H1 (cell line): ENCODE results near the gene MBOAT1. TPM values are rescaled to one million over a fixed set of nuclear protein-coding genes. Genes with fewer than 3 reads are reported as not detected.

Source experiments
- CTCF ChIA-PET: fragments of 300-600 bp; sonication (Branson Sonifier 250); formaldehyde crosslinking; loops from one replicate; lab custom pipeline; 2021; ENCODE audit not compliant: partially characterized antibody; lab: Charles Lee
- POLR2A ChIA-PET: fragments of 300-600 bp; sonication (Branson Sonifier 250); formaldehyde crosslinking; loops from one replicate; lab custom pipeline; 2021; ENCODE audit warnings: inconsistent platforms; ENCODE audit not compliant: partially characterized antibody; lab: Charles Lee
- DNase-seq, 2 experiments: peaks; one replicate each; pipeline versions ENCODE4 v3.0.0 to v3.0.0-alpha.2; 2010 to 2022; ENCODE audit warnings: low spot score in 2 of 2, low read depth in 1 of 2, mixed read lengths in 1 of 2
- FAIRE-seq: peaks from 2 replicates; lab custom pipeline; 2011; peaks lifted over from hg19 to GRCh38; lab: Jason Lieb, UNC
- H2AFZ ChIP-seq: 2 replicates; pipeline ENCODE4 v1.8.1; 2012; ENCODE audit warnings: low read length, inconsistent platforms
- H2AK5ac ChIP-seq: 2 replicates; pipeline ENCODE4 v1.6.1; 2013; ENCODE audit warnings: low read depth, low read length
- H2BK120ac ChIP-seq: replicated peaks from 2 replicates; pipeline ENCODE3; 2013; ENCODE audit warnings: low read depth, low read length, inconsistent platforms
- H2BK12ac ChIP-seq: 2 replicates; pipeline ENCODE4 v1.6.1; 2013; ENCODE audit warnings: low read depth, low read length
- H2BK15ac ChIP-seq: 2 replicates; pipeline ENCODE4 v1.6.1; 2013; ENCODE audit warnings: low read length
- H2BK20ac ChIP-seq: 2 replicates; pipeline ENCODE4 v1.6.1; 2013; ENCODE audit warnings: low read length
- H2BK5ac ChIP-seq: 2 replicates; pipeline ENCODE4 v1.6.1; 2013; ENCODE audit warnings: low read depth, low read length
- H3K14ac ChIP-seq: 2 replicates; pipeline ENCODE4 v1.6.1; 2013; ENCODE audit warnings: inconsistent platforms; ENCODE audit not compliant: insufficient read length
- H3K18ac ChIP-seq: 2 replicates; pipeline ENCODE4 v1.6.1; 2013; ENCODE audit warnings: low read length; ENCODE audit errors: extremely low read depth
- H3K23ac ChIP-seq: 2 replicates; pipeline ENCODE4 v1.6.1; 2013; ENCODE audit warnings: inconsistent platforms; ENCODE audit not compliant: insufficient read length
- H3K23me2 ChIP-seq: 2 replicates; pipeline ENCODE4 v1.6.1; 2013; ENCODE audit warnings: low read depth, low read length
- H3K27ac ChIP-seq: 2 replicates; pipeline ENCODE4 v1.6.1; 2011; ENCODE audit warnings: low read depth, low read length, inconsistent platforms
- H3K27me3 ChIP-seq, 4 experiments: replicated peaks in 1 of 4; 1 replicate in 1 of 4; 2 replicates in 3 of 4; pipeline versions ENCODE4 v1.6.1 to v1.8.1; 2011 to 2013; ENCODE audit warnings: low read length in 3 of 4, mild to moderate bottlenecking in 3 of 4, inconsistent platforms in 2 of 4, mixed read lengths in 2 of 4, moderate library complexity in 1 of 4; ENCODE audit not compliant: control insufficient read depth in 3 of 4, insufficient read depth in 3 of 4; ENCODE audit errors: extremely low read depth in 1 of 4
- H3K36me3 ChIP-seq, 4 experiments: 2 replicates each; pipeline versions ENCODE4 v1.6.1 to v1.8.1; 2011 to 2013; ENCODE audit warnings: mild to moderate bottlenecking in 4 of 4, low read length in 3 of 4, moderate library complexity in 2 of 4, control low read depth in 1 of 4, inconsistent platforms in 1 of 4; ENCODE audit not compliant: insufficient read depth in 4 of 4, control insufficient read depth in 2 of 4
- H3K4ac ChIP-seq: replicated peaks from 2 replicates; pipeline ENCODE3; 2013; ENCODE audit warnings: low read length, low read depth, mixed read lengths, inconsistent platforms; ENCODE audit not compliant: insufficient read length
- H3K4me1 ChIP-seq, 4 experiments: replicated peaks in 1 of 4; 1 replicate in 1 of 4; 2 replicates in 3 of 4; pipeline versions ENCODE4 v1.6.1 to v1.8.1; 2011 to 2013; ENCODE audit warnings: low read length in 3 of 4, inconsistent platforms in 2 of 4, mixed read lengths in 1 of 4; ENCODE audit not compliant: insufficient read depth in 4 of 4, control insufficient read depth in 3 of 4
- H3K4me2 ChIP-seq, 2 experiments: 2 replicates each; pipeline versions ENCODE4 v1.6.1 to v1.8.1; 2011 to 2013; ENCODE audit warnings: low read depth in 2 of 2, low read length in 2 of 2, control low read depth in 1 of 2, inconsistent platforms in 1 of 2, mild to moderate bottlenecking in 1 of 2; ENCODE audit not compliant: insufficient read depth in 1 of 2
- H3K4me3 ChIP-seq, 4 experiments: fragments of 200-600, 300-600 bp in 1 of 4; sonication (generic), shearing (Covaris generic), sonication (Bioruptor Twin) in 1 of 4; 2 replicates each; pipeline versions ENCODE4 v1.5.1 to v1.8.1; 2011 to 2016; ENCODE audit warnings: low read length in 4 of 4, low read depth in 3 of 4, control low read depth in 2 of 4, inconsistent platforms in 2 of 4, mild to moderate bottlenecking in 2 of 4, mixed read lengths in 1 of 4, moderate library complexity in 1 of 4; ENCODE audit not compliant: insufficient read depth in 2 of 4; ENCODE audit errors: extremely low read depth in 1 of 4
- H3K56ac ChIP-seq: replicated peaks from 2 replicates; pipeline ENCODE3; 2013; ENCODE audit warnings: low read depth, mild to moderate bottlenecking, mixed read lengths, low read length, inconsistent platforms; ENCODE audit not compliant: insufficient read length
- H3K79me1 ChIP-seq: 2 replicates; pipeline ENCODE4 v1.6.1; 2013; ENCODE audit warnings: low read depth, low read length, control low read depth
- H3K79me2 ChIP-seq, 2 experiments: 2 replicates each; pipeline versions ENCODE4 v1.6.1 to v1.8.1; 2012 to 2013; ENCODE audit warnings: low read length in 2 of 2, mild to moderate bottlenecking in 2 of 2, inconsistent platforms in 1 of 2; ENCODE audit not compliant: insufficient read depth in 2 of 2, control insufficient read depth in 1 of 2
- H3K9ac ChIP-seq, 4 experiments: replicated peaks in 1 of 4; 1 replicate in 1 of 4; 2 replicates in 3 of 4; pipeline versions ENCODE4 v1.6.1 to v1.8.1; 2011 to 2013; ENCODE audit warnings: low read depth in 3 of 4, low read length in 3 of 4, control low read depth in 2 of 4, mild to moderate bottlenecking in 2 of 4, moderate library complexity in 2 of 4, inconsistent platforms in 1 of 4; ENCODE audit errors: extremely low read depth in 1 of 4
- H3K9me3 ChIP-seq, 2 experiments: 2 replicates each; pipeline versions ENCODE4 v1.6.1 to v1.8.1; 2012 to 2013; ENCODE audit warnings: mild to moderate bottlenecking in 2 of 2, moderate library complexity in 2 of 2, control low read depth in 1 of 2, inconsistent platforms in 1 of 2, low read depth in 1 of 2, low read length in 1 of 2, mixed read lengths in 1 of 2; ENCODE audit not compliant: insufficient read depth in 2 of 2
- H4K20me1 ChIP-seq, 2 experiments: replicated peaks in 1 of 2; 2 replicates each; pipeline versions ENCODE3 to v1.8.1; 2011 to 2013; ENCODE audit warnings: inconsistent platforms in 2 of 2, low read length in 2 of 2, mild to moderate bottlenecking in 1 of 2; ENCODE audit not compliant: insufficient read depth in 2 of 2, control insufficient read depth in 1 of 2
- H4K5ac ChIP-seq: 2 replicates; pipeline ENCODE4 v1.6.1; 2013; ENCODE audit warnings: low read length, low read depth, mixed read lengths, inconsistent platforms; ENCODE audit not compliant: insufficient read length
- H4K8ac ChIP-seq: 2 replicates; pipeline ENCODE4 v1.8.0; 2013; ENCODE audit warnings: mild to moderate bottlenecking, moderate library complexity, low read length, inconsistent platforms; ENCODE audit not compliant: insufficient read depth; ENCODE audit errors: extremely low read depth
- H4K91ac ChIP-seq: replicated peaks from 2 replicates; pipeline ENCODE3; 2013; ENCODE audit warnings: low read length, mixed read lengths, inconsistent platforms; ENCODE audit not compliant: insufficient read length
- SIN3A ChIP-seq, 2 experiments: IDR thresholded peaks in 1 of 2; conservative IDR thresholded peaks in 1 of 2; 2 replicates each; pipeline ENCODE4 v1.6.1; 2011 to 2012; ENCODE audit warnings: low read length in 2 of 2, improper control_type of control experiment in 1 of 2, low read depth in 1 of 2, mild to moderate bottlenecking in 1 of 2
- ZNF274 ChIP-seq: IDR thresholded peaks from 2 replicates; pipeline ENCODE4 v1.7.0; 2012; ENCODE audit warnings: low read length, borderline replicate concordance; ENCODE audit errors: extremely low read depth
- WGBS, 2 experiments: shearing (Covaris generic) in 1 of 2; methylation state at CpG; one replicate each; pipeline versions ENCODE4 v1.1.6 to v1.1.7; 2013 to 2015; ENCODE audit warnings: low lambda C conversion rate in 2 of 2, mixed read lengths in 2 of 2, inconsistent platforms in 1 of 2, low coverage in 1 of 2, missing lambda C conversion rate in 1 of 2; ENCODE audit not compliant: insufficient replicate concordance in 2 of 2, insufficient coverage in 1 of 2, insufficient read length in 1 of 2; ENCODE audit errors: extremely low coverage in 1 of 2, missing lambda C conversion rate in 1 of 2; 5-methylcytosine and 5-hydroxymethylcytosine counted together
- polyA plus RNA-seq, 7 experiments: library from polyadenylated mRNA; depleted of rRNA in 3 of 7; stranded (reverse) in 5 of 7; unstranded in 2 of 7; fragments of >200 nt in 5 of 7; fragments of 200-250 nt in 2 of 7; gene quantifications; 1 replicate in 5 of 7; 2 replicates in 1 of 7; 4 replicates in 1 of 7; pipeline versions ENCODE4 v1.2.1 to v1.2.3, GENCODE V29; 2011 to 2013; ENCODE audit warnings: missing spikeins in 2 of 7, mixed read lengths in 2 of 7
- total RNA-seq: library from RNA; stranded (reverse); fragmentation: NEBNext Ultra II Directional; extraction: Animal tissue kit (Norgen Biotek cat#: 25700); gene quantifications from 2 replicates; pipeline ENCODE4 v1.2.1, GENCODE V29; 2021

MBOAT1 gene
- total and polyA plus RNA-seq, 2 of the 8 experiments (the other 6 are each of a cell fraction or from before 2014, with no cell fraction given): 4.9 to 19.5 TPM

DNA sequence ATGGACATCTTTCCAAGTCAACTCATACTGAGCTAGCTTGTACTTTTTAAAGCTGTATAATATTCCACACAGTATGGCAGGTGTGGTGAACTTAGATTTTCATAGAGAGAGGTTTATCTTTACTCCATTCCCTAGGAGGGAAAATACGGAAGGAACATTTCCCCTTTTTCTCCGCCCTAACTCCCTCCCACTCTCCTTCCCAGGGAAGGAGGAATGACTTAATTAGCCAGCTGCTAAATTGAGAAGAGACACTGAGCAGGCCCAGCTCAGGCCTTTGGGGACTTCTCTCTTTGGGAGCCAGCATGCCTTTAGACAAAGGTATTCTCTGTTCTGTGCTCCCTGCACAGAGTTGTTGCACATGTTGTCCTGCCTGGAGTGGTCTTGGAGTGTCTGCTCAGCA, 46.1 kb downstream of the MBOAT1 start:
- ChIA-PET POLR2A (no interaction called here), CTCF (interaction anchor here (1.1 to 1.9 kb wide), 2 partner anchors 12 to 39 kb away, joined by 3 to 5 read pairs; no protein-coding TSS in a partner anchor)
- H3K27ac ChIP-seq: no peak overlapping the region
- TF ChIP-seq ZNF274 (no peak), SIN3A (conservative IDR thresholded peaks at IDR 0.05 in 1 of 2, IDR thresholded peaks at IDR 0.05 in 1 of 2; ENCODE audit: low read depth in 1 of 2, low read length in 2 of 2) (no peak)

More for the DNA sequence above, 46.1 kb downstream of the MBOAT1 start:
- Histone ChIP-seq H3K18ac (no peak overlapping the region), H3K4me3 (no peak overlapping the region), H3K9me3 (no peaks in the 10 kb centered on the region), H3K36me3 (no peaks in the 10 kb centered on the region), H2AK5ac (no peak overlapping the region), H3K14ac (no peak overlapping the region), H3K79me2 (no peaks in the 10 kb centered on the region), H3K79me1 (no peaks in the 10 kb centered on the region; the same call in 1 of the 2 replicates), H3K9ac (no peak overlapping the region), H3K23me2 (no peaks in the 10 kb centered on the region), H4K5ac (no peak overlapping the region), H3K56ac (no peak overlapping the region), H2BK120ac (no peak overlapping the region), H3K23ac (no peak overlapping the region), H4K20me1 (peaks cover 0 to 2% of the 10 kb centered on the region in 2 experiments), H4K8ac (peak overlapping the region; percentile 76; the same call in 1 of the 2 replicates), H2BK15ac (no peak overlapping the region), H2BK12ac (no peak overlapping the region), H2AFZ (no peak overlapping the region), H3K27me3 (no peaks in the 10 kb centered on the region), H2BK20ac (no peak overlapping the region), H3K4ac (no peak overlapping the region), H4K91ac (no peak overlapping the region), H3K4me1 (no peaks in the 10 kb centered on the region), H3K4me2 (no peak overlapping the region), H2BK5ac (no peak overlapping the region)
- DNase-seq: no peak
- WGBS, 2 experiments: 91% methylated on average over 2 of the region's 2 CpGs; no CpG with 5 or more reads in 1 of the 2 experiments
- no peak for FAIRE-seq
